Measurements from ENCODE around the gene IL11. TPM values are rescaled to one million over a fixed set of nuclear protein-coding genes. Genes with fewer than 3 reads are reported as not detected.

The IL11 gene
- total RNA-seq, 6 donors from 2014 or later, result 0.20 to 0.34 TPM; not detected in 4

- peaks cover 11 to 20% (median 13%) of the 10 kb centered on the region in 4 donors for H3K4me1 ChIP-seq
- H3K27me3 ChIP-seq, result peaks cover 1 to 35% (median 22%) of the 10 kb centered on the region in 4 donors
- no peaks in the 10 kb centered on the region for H3K36me3 ChIP-seq
- H3K27ac ChIP-seq, result no peak overlapping the region
- 74 to 100% methylated on average over 2 to 3 of the region's 3 CpGs for WGBS, 2 donors
- no peak for TF ChIP-seq POLR2A (IDR thresholded peaks at IDR 0.05)
- TF ChIP-seq CTCF (IDR thresholded peaks at IDR 0.05), result no peak
- no peak for TF ChIP-seq EP300 (IDR thresholded peaks at IDR 0.05)
- no peak for TF ChIP-seq POLR2AphosphoS5 (IDR thresholded peaks at IDR 0.05)
- H3K4me3 ChIP-seq, result no peak overlapping the region
- ATAC-seq (ENCODE audit: low FRiP score in 2 of 2), result no peak
- H3K9me3 ChIP-seq, result no peaks in the 10 kb centered on the region
- no peak for DNase-seq
Measured at GRCh38 chr19:55366790-55367189, 3.5 kb downstream of the IL11 start.

GRCh38 chr19:55365964-55366363 lies 4.3 kb downstream of the IL11 start:
- Histone ChIP-seq H3K36me3 (no peaks in the 10 kb centered on the region), H3K27ac (no peak overlapping the region), H3K4me1 (peaks cover 11 to 20% (median 13%) of the 10 kb centered on the region in 4 donors), H3K27me3 (peaks cover 0 to 33% (median 21%) of the 10 kb centered on the region in 4 donors), H3K9me3 (no peaks in the 10 kb centered on the region), H3K4me3 (no peak overlapping the region)
- no peak for TF ChIP-seq EP300 (IDR thresholded peaks at IDR 0.05)
- TF ChIP-seq POLR2AphosphoS5 (IDR thresholded peaks at IDR 0.05), result no peak
- no peak for TF ChIP-seq POLR2A (IDR thresholded peaks at IDR 0.05)
- no peak for TF ChIP-seq CTCF (IDR thresholded peaks at IDR 0.05)
- WGBS, 2 donors, result 69 to 80% methylated on average over 9 to 19 of the region's 19 CpGs
- DNase-seq (peak in 1 of 2 donors; percentile 77), ATAC-seq (ENCODE audit: low FRiP score in 2 of 2) (no peak)

- no peaks in the 10 kb centered on the region for H3K36me3 ChIP-seq
- H3K27ac ChIP-seq, result no peak overlapping the region
- WGBS, 2 donors, result 77 to 90% methylated on average over 8 of the region's 8 CpGs
- H3K4me3 ChIP-seq, result no peak overlapping the region
- ATAC-seq (ENCODE audit: low FRiP score in 2 of 2), result no peak
- peak in 1 of 2 donors; percentile 58 for DNase-seq
- TF ChIP-seq EP300 (IDR thresholded peaks at IDR 0.05), result no peak
- no peak for TF ChIP-seq POLR2A (IDR thresholded peaks at IDR 0.05)
- TF ChIP-seq CTCF (IDR thresholded peaks at IDR 0.05), result no peak
- no peak for TF ChIP-seq POLR2AphosphoS5 (IDR thresholded peaks at IDR 0.05)
- peaks cover 0 to 26% (median 15%) of the 10 kb centered on the region in 4 donors for H3K27me3 ChIP-seq
- no peaks in the 10 kb centered on the region for H3K9me3 ChIP-seq
- H3K4me1 ChIP-seq, result peaks cover 11 to 17% (median 13%) of the 10 kb centered on the region in 4 donors
Measured at GRCh38 chr19:55365245-55365644, 5.0 kb downstream of the IL11 start.

- no peak within 1 kb of the TSS for H3K4me3 ChIP-seq
Measured at GRCh38 chr19:55362990-55363716, 7.1 kb downstream of the IL11 start, which contains the start of gene GARIN5B. Gene GARIN5B, minus strand, starts transcription at chr19:55363260. Its CDS starts 194 bp downstream, at chr19:55363066.

More at GRCh38 chr19:55362990-55363716, 7.1 kb downstream of the IL11 start, which contains the start of gene GARIN5B:
- DNase-seq (peak in 1 of 2 donors; percentile 72), ATAC-seq (ENCODE audit: low FRiP score in 2 of 2) (no peak)
- Histone ChIP-seq H3K9me3 (no peaks in the 10 kb centered on the region), H3K27ac (no peak within 1 kb of the TSS), H3K4me1 (no peaks in the 10 kb centered on the region), H3K27me3 (peaks cover 0 to 5% (median 2%) of the 10 kb centered on the region in 4 donors), H3K36me3 (no peaks in the 10 kb centered on the region)
- TF ChIP-seq EP300 (IDR thresholded peaks at IDR 0.05) (no peak), CTCF (IDR thresholded peaks at IDR 0.05) (no peak), POLR2AphosphoS5 (IDR thresholded peaks at IDR 0.05) (no peak), POLR2A (IDR thresholded peaks at IDR 0.05) (no peak)
- WGBS, 2 donors, result 82 to 84% methylated on average over 14 to 21 of the region's 27 CpGs
